ENCODE measurements around the gene RFX4.

The RFX4 gene

DNA sequence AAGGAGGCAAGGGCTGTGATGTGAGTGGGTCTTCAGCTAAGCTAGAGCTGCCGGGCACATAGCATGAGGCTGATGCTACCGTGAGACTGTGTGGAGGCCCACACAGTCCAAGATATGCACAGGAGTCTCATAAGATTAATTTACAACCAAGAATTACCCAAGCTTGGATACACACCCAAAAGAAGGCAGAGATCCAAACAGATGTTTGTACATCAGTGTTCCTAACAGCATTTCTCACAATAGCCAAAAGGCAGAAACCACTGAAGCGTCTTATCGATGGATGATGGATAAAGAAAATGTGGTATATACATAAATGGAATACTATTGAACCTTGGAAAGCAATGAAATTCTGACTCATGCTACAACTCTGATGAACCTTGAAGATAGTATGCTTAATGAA lies 150.9 kb downstream of the RFX4 start:
- no peak for DNase-seq (ENCODE audit: low read depth)

DNA sequence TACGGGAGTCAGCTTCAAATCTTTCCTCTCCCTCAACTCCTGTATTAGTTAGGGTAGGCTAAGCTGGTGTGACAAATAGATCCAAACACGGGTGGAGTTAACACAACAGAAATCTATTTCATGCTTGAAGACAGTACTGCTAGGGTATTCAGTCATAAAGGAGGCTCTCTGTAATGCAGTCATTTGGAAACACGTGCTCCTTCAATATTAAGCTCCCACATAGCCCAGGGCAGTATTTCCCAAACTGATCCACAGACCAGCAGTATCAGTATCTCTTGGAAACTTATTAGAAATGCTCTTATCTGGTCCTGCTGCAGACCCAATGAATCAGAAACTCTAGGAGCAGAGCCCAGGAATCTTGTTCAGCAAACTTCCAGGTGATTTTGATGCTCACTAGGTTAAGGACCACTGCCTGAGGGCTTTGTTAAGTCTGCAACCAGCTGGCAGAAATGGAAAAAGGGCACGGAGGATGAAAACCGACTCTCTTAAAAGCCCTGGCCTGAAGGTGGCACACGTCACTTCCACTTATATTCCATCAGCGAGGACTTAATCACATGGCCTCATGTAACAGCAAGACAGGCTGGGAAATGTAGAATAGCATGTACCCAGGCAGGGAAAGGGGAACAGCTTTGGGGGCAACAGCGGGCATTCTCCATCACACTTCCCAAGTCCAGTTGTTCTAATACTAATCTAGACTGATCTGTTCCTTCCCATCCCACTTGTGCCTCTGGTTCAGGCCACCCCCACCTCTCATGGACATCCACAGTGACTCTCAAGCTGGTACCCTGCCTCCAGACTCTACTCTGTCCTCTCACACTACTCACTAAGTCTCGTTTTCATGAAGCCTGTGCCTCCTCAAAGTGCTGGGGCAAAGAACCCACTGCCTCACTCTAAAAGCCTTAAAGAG lies 153.5 kb downstream of the RFX4 start:
- DNase-seq (ENCODE audit: low read depth): no peak

DNA sequence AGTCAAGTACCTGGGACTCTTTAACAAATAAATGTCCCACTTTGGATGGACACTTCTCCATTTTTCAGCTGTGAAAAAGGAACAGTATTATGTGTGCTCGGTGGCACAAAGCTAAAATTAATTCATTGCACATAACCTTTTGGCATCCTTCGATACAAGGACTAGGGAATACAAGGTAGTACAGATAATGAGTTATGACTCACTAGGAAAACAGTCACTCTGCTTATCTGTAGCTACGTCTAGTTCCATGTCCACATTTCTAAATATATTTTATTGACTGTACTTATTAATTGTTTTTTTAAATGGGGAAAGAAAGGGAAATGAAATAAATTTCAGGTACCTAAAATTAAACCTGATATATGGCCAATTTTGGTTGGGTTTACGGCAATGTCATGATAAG lies 156.5 kb downstream of the RFX4 start:
- no peak for DNase-seq (ENCODE audit: low read depth)

DNA sequence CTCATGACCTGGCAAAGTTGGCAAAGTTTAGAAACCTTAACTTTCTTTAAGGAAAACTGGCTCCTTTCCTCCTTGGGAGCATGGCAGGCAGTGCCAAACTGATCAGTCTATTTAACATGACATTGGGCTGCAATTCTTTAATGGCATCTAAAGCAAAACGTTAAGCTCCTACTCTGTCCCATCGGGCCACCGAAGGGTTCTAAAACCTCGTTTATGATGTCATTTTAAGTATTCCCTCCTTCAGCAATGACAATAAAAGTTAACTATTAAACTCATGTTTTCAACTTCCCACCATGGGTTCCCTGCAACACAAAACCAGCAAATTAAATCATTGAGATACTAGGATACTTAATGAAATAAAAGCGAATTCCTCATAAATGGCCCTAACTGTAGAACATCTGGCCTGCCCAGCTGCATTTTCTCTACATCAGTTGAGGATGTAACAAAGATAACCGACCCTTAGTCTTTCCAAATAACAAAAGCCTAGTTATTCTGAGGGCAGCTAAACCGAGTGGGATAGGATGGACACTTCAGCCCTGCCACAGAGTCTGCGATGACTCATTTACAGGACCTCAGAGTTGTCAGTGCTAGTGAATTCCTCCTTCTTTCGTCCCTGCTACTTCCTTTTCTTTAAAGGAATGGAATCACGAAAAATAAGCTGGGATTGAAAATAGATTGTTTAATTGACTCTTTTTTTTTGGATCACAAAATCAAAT lies 157.2 kb downstream of the RFX4 start:
- DNase-seq (ENCODE audit: low read depth): peak; percentile 8

DNA sequence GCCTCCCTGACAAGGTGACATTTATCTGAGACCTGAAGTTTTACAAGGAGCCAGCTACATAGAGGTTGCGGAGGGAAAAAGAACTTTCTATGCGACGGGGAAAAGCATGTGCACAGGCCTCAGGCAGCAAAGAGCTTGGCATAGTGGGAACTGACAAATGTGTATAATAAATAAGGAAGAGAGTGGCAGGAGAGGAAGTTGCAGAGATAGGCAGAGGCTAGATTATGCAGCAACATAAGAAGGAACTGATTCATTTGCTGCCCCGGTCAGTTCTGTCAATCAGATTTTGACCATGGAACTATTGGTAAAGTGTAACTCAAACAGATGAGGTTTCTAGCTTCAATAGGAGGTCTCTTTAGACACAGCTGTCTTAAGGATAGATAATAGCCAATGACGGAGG lies 158.0 kb downstream of the RFX4 start:
- no peak for DNase-seq (ENCODE audit: low read depth)

DNA sequence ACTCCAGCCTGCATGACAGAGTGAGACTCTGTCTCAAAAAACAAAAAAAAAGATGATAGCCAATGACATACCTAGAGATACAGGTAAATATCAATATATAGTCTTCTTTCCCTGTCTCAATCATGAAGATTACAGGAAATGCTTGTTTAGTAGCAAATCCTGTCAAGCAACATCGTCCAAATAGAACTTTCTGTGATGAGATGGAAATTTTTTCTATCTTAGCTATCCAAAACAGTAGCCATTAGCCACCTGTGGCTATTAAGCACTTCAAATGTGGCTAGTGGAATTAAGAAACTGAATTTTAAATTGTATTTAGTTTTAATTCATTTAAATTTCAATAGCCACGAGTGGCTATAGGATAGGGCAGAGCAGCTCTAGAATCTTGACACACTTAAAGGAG lies 158.4 kb downstream of the RFX4 start:
- no peak for DNase-seq (ENCODE audit: low read depth)

DNA sequence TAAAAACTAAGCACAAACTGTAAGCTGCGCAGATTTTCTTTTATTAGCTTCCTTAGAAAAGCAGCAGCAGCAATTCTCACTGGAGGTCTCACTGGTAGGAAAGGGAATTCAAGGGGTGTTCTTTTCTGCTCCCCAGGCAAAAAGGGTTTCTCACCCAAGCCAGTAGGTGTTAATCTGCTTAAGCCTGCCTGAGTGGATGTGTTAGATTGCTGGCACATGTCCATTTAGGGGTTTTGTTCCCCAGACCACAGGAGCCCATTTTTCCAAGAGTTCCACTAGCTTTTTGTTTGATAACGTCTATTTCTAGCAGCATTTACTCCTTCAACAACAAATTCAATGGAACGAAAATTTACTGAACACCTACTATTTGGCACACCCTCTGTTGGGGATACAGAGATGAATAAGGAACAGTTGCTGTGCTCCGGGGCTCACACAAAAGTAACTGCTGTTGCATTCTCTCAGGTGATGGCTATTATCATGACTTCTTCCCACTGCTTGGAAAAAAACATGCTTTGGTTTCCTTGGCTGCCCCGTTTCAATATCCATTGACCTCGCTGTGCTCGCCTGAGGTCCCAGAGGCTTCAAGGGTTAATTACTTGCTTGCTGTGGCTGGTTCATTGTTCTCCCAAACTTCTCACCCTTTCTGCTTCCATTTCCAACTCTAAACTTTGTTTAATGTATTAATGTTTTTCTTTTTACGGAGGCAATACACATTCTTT lies 160.6 kb downstream of the RFX4 start:
- no peak for DNase-seq (ENCODE audit: low read depth)

DNA sequence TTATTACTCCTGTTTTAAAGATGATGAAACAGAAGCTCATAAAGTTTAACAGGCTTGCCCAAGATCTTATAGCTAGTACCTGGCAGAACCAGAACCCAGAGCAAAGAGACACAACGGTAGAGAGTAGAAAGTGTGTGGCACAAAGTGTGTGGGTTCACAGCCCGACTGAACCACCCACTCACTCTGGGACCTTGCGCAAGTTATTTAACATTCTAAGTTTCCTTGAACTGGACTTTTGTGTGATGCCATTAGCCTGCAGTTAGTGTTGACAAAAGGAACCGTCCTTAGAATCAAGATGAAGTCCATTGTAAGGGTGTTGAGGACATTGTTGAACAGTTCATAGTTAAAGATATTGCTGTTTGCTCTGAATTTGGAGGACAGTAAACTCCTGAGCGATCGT lies 161.8 kb downstream of the RFX4 start:
- no peak for DNase-seq (ENCODE audit: low read depth)

DNA sequence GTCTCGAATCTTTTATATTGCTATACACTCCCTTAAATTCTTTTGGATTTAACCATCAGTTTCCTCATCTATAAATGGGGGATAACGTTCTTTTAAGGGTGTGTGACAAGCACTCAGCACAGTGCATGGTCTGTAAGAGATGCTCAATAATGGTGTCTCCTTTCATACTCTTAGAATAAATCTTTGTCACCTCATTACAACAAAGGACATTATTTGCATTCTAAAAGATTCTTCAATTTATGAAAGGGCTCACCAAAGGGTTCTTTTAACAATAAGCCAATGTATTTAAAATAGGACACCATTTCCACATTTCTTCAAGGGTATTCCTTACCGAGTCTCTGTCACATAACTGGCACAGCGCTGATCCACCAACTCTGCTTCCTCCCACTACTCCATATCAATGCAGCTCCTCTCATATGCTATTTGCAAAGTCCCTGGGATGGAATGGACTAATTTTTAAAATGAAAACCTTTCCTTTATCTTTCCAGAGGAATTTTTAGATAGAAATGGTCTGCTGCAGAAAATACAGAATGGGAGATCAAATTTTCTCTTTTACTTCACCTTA lies 162.5 kb downstream of the RFX4 start:
- DNase-seq (ENCODE audit: low read depth): no peak

DNA sequence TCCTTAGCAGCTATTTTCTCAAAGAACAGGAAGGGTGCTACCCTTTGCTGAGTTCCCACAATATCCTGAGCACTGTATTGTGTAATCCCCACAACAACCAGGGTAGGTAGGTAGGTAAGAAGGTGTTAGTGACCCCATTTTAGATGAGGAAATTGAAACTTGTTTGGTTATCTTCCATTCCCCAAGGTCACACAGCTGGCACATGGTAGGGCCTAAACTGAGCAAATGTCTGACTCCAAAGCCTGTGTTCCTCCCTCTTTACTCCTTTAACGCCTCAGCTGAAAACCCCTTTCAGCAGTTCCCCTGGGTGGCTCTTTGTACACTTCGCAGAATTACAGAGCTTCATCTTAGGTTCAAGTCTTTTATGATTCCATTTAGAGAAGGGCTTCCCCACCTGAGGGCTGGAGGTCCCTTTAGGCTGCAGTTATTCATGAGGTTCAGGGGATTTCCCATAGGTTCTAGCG lies 165.2 kb downstream of the RFX4 start:
- DNase-seq (ENCODE audit: low read depth): no peak

DNA sequence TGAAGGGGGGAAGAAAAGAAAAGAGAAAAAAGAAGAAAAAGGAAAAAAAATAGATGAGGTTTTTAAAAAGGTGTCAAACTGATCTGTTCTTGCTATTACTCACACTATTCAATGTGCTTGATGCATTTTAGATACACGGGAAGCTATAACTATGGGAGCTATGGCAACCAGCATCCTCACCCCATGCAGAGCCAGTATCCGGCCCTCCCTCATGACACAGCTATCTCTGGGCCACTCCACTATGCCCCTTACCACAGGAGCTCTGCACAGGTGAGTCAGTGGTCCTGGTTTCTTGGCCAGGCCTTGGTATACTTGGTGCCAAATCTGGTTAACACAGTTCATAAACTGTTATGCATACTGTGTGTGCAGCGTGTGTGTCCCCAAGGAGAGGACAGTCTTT lies 167.7 kb downstream of the RFX4 start:
- no peak for DNase-seq (ENCODE audit: low read depth)

DNA sequence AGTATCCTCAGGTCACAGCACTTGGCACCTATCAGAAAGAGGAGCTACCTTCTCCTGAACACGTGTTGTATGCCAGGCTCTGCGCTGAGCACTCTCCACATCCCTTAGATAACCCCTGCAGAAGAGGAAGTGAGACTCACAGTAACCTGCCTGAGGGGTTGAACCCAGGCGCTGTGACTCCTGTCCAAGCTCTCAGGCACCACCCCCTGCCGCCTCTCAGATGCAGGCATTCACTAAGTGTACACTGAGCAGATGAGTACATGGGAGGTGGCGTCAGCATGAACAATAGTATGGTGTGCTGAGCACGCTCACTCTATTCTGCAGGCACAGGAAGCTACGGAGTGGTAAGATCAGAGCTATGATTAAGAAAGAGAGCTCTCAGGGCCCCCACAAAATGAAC lies 170.7 kb downstream of the RFX4 start:
- no peak for DNase-seq (ENCODE audit: low read depth)

DNA sequence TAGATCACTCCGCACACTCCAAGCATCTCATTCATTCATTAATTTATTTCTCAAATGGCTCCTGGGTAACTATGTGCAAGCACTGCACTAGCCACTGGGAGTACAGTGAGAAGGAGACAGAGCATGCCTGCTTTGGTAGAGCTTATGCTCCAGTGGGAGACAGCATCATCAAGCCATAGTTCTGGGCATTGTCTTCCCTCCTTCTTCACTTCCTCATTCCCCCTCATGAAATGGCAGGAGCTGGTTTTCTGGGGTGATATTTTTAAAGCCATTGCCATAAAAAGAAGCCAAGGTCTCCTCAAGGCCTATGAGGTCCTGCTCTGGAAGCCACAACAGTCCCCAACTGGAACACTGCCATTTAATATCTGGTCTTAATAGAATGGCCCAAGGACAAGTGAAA lies 171.5 kb downstream of the RFX4 start:
- DNase-seq (ENCODE audit: low read depth): no peak

DNA sequence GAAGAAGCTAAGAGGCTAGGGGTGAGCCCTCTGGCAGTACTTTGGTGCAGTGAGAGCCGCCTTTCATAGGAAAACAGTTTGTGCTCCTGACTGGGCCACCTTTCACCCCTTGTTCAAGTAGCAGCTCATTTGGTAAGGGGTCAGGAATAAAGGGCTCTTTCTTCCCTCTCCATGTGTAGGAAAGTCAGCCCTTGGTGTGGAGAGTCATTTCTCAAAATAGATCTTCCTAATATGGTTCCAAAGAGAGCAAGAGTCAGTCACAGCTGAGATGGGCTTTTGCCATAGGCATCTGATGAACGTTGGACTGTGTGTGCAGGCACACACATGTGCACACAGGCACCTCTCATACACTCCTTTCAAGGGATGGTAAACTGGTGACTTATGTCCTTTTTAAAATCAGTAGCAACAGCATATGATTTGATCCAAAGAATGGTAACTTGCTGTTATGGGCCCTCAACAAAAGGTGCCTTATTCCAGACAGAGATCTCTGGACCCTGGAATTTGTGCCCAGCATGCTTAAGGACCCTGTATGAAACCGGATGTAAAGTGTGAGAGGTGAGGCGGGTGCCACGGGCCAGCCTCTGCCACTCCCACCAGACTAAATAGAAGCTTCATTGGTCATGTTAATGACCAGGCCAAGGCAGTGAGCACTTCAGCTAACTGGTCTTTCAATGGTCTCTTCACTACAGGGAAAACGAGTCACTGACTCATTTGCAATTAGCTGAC lies 175.0 kb downstream of the RFX4 start:
- no peak for DNase-seq (ENCODE audit: low read depth)

DNA sequence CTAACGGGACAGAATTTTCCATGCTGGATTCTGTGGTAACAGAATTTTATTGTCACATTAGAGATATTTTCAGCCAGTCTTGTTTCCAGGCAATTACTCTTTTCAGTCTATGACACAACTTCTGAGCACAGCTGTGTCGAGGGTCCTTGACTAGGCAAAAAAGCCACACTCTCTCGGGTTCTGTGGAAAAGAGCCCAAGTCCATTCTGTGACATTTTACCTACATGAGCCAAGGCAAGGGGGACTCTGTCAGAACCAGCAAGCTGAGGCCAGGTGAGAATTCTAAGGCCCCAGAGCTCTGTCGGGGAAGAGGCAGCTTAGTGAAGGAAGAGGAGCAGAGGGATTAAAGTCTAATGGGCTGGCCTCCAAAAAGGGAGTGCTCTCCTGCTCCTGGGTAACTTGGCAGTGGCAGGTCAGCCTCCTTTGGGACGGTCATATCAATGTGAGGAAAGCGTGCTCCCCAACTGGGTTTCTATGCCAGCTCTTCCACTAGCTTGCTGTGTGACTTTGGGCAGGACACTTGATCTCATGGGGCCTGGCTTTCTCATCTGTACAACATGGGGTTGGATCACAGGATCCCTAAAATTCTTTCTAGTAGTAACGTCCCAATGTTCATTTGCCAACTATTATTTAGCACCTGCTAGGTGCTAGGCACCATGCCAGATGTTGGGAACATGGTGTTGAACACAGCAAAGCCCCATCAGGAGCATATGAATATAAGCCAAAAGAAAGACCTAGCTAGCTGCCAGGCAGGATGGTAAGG lies 175.7 kb downstream of the RFX4 start:
- no peak for DNase-seq (ENCODE audit: low read depth)

DNA sequence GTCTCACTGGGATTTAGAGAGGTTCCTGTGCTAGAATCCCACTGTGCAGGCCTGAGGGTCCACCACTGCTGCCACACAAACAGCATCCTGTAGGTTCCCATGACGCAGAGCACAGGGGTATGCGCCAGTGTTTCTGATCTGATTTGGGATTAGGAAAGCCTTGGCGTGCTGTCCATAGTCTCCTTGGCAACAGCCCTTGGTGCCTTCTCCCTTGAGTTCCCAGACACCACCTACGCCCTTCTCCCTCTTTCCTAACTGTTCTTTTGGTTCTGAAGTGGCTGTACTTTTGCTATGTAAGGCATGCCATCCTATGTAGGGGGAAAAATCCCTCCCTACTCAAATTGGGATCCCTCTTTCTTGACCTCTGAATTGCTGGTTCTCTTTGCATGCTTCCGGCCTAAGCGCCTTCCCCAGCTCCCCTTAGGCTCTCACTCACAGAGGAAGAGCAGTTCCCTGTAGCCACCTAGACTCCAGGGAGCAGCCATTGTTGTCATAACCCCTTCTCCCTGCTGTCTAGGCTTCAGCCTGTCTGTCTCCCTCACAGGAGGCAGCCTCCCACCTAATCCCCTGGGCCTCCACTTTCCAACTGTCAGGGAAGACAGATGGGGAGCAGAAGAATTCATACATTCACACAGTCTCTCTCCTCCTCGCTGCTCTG lies 176.9 kb downstream of the RFX4 start:
- no peak for DNase-seq (ENCODE audit: low read depth)

DNA sequence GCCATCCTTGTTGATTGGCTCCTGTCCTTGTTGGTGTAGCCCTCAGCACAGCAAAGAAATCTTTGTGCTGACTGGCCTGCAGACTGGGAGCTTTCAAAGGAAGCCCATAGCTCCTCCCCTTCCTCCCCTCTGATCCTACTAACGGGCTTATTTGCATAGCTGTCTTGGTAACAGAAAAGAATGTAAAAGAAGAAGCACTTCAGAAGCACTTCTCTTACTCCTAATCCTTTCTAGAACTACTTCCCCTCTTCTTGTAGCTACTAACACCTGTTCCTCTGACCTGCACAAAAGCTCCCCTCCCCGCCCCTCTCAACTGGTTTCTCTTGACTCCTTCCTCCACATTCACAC lies 177.4 kb downstream of the RFX4 start:
- no peak for DNase-seq (ENCODE audit: low read depth)

DNA sequence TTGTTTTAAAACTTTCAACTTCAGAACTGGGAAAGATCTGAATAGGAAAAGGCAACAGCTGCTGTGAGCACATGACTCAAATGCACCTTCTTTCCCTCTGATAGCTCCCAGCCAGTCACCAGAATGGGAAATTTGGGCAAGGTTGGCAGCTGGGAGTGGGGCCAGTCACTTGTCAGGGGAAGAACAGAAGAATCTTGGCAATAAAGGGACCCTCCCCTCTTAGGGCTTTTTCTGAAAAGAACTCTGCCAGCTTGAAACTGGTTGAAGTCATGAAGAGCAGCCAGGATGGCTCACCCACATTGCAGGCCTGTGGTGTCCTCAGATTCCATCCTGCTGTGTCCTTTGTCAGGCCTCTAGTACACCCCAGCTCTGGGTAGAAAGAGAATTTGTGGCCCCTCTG lies 181.4 kb downstream of the RFX4 start:
- no peak for DNase-seq (ENCODE audit: low read depth)

DNA sequence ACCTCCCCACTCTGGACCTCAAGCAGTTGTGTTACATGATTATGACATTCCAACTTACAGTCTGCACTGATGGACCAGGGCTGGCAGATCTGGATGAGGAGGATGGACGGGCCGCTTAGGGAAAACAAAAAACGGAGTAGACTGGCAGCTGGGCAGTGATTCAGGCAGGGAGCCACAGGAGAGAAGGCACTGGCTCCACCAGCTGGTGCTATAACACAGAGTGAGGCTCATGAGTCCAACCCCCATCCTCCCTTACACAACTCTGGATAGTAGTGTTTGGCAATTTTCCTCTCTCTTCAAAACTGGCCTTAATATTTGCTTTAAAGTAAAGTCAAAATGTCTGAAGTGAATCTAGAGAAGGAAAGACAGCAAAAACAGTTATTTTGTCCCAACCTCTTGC lies 181.9 kb downstream of the RFX4 start:
- DNase-seq (ENCODE audit: low read depth): no peak

DNA sequence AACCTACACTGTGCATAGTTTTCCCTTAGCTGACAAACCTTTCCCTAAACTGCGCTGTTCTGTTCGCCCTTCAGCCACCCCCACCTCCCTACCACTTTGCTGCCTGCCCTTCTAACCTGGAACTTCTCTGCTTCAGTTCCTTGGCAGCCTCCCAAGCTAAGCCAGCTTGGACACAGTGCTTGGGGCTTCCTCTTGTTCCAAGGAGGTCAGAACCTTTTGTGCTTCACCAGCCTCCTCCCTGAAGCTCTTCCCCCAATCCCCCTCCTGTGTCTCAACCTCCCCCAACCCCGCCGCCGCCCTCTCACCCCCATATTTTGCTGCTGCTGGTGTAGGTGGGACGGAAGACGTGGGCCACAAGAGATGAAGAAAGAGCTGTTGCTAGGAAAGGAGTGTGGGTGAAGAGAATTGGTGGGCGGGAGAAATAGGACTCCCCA lies 183.6 kb downstream of the RFX4 start:
- no peak for DNase-seq (ENCODE audit: low read depth)

DNA sequence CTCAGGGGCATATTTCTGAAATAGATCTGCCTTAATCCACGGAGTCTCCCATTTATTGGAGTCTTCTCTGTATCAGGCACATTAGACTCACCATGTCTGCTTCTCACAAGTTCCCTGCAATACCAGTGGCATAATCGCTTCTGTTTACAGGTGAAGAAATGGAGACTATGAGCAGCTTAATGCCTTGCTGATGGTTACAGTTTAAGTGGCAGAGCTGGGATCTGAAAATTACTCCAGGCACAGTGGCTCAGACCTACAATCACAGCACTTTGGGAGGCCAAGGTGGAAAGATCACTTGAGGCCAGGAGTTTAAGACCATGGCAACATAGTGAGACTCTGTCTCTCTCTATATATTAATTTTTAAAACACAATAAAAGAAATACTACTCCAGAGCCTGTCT lies 184.4 kb downstream of the RFX4 start:
- no peak for DNase-seq (ENCODE audit: low read depth)
